HL-60 (cell line): ENCODE data around the gene DHCR24.

Source experiments
- DNase-seq, 2 experiments: peaks; one replicate each; pipeline ENCODE4 v3.0.0-alpha.2; 2010 to 2020; ENCODE audit warnings: low read depth in 1 of 2, low spot score in 1 of 2
- H3K27ac ChIP-seq: fragments of 250-450 bp; sonication (Bioruptor Pico); replicated peaks from 2 replicates; pipeline ENCODE4 v1.5.1; 2020; ENCODE audit warnings: mild to moderate bottlenecking, moderate library complexity
- H3K27me3 ChIP-seq: fragments of 250-450 bp; sonication (Bioruptor Pico); 2 replicates; pipeline ENCODE4 v1.5.1; 2021; ENCODE audit warnings: mild to moderate bottlenecking, moderate library complexity; ENCODE audit not compliant: insufficient read depth, poor library complexity, severe bottlenecking
- H3K4me3 ChIP-seq: replicated peaks from 2 replicates; pipeline ENCODE4 v1.5.1; 2011; ENCODE audit warnings: mild to moderate bottlenecking, control low read depth, low read length; ENCODE audit not compliant: insufficient read depth
- GABPA ChIP-seq: IDR thresholded peaks from 2 replicates; pipeline ENCODE4 v1.6.1; 2012; ENCODE audit warnings: low read depth
- POLR2AphosphoS5 ChIP-seq: IDR thresholded peaks from 2 replicates; pipeline ENCODE4 v1.6.1; 2012; ENCODE audit warnings: low read depth
- REST ChIP-seq: IDR thresholded peaks from 2 replicates; pipeline ENCODE4 v1.6.1; 2012; ENCODE audit warnings: low read depth; ENCODE audit not compliant: insufficient replicate concordance
- SPI1 ChIP-seq: IDR thresholded peaks from 2 replicates; pipeline ENCODE4 v1.6.1; 2012; ENCODE audit warnings: low read depth, mild to moderate bottlenecking, borderline replicate concordance
- TF ChIP-seq, protein P1 (sequence below): IDR thresholded peaks from one replicate; pipeline ENCODE4 v1.5.1; 2011; ENCODE audit warnings: low read length, control low read depth, inconsistent platforms; ENCODE audit not compliant: insufficient read depth

DHCR24 gene

GRCh38 chr1:54894271-54894670, 7.3 kb upstream of the DHCR24 start:
- no peaks in the 10 kb centered on the region for H3K27me3 ChIP-seq
- DNase-seq = no peak
- no peak overlapping the region for H3K4me3 ChIP-seq
- no peak overlapping the region for H3K27ac ChIP-seq
- TF ChIP-seq SPI1 (no peak), REST (no peak), GABPA (no peak), POLR2AphosphoS5 (no peak)
- TF ChIP-seq, protein P1, sequence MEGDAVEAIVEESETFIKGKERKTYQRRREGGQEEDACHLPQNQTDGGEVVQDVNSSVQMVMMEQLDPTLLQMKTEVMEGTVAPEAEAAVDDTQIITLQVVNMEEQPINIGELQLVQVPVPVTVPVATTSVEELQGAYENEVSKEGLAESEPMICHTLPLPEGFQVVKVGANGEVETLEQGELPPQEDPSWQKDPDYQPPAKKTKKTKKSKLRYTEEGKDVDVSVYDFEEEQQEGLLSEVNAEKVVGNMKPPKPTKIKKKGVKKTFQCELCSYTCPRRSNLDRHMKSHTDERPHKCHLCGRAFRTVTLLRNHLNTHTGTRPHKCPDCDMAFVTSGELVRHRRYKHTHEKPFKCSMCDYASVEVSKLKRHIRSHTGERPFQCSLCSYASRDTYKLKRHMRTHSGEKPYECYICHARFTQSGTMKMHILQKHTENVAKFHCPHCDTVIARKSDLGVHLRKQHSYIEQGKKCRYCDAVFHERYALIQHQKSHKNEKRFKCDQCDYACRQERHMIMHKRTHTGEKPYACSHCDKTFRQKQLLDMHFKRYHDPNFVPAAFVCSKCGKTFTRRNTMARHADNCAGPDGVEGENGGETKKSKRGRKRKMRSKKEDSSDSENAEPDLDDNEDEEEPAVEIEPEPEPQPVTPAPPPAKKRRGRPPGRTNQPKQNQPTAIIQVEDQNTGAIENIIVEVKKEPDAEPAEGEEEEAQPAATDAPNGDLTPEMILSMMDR = no peak

GRCh38 chr1:54892586-54892985, 5.6 kb upstream of the DHCR24 start:
- Histone ChIP-seq H3K27me3 (no peaks in the 10 kb centered on the region), H3K27ac (no peak overlapping the region), H3K4me3 (no peak overlapping the region)
- TF ChIP-seq GABPA = no peak
- TF ChIP-seq, protein P1 = no peak
- no peak for TF ChIP-seq REST
- no peak for TF ChIP-seq POLR2AphosphoS5
- no peak for TF ChIP-seq SPI1
- DNase-seq = no peak

- TF ChIP-seq, protein P1 = no peak
- TF ChIP-seq REST = no peak
- TF ChIP-seq SPI1 = no peak
- TF ChIP-seq POLR2AphosphoS5 = no peak
- no peak for TF ChIP-seq GABPA
- Histone ChIP-seq H3K4me3 (no peak overlapping the region), H3K27ac (no peak overlapping the region), H3K27me3 (no peaks in the 10 kb centered on the region)
- no peak for DNase-seq
Observed at GRCh38 chr1:54889132-54889725, 2.2 kb upstream of the DHCR24 start.
